Measurements from ENCODE around the gene FAM107B. TPM values are rescaled to one million over a fixed set of nuclear protein-coding genes. Genes with fewer than 3 reads are reported as not detected.

The FAM107B gene
- total and polyA plus RNA-seq, 2 experiments from 2014 or later = 11.0 to 17.6 TPM

GRCh38 chr10:14681802-14682201 is 92.9 kb downstream of the FAM107B start (continued):
- no peak for TF ChIP-seq REST (IDR thresholded peaks at IDR 0.05; ENCODE audit: unreplicated experiment)

- DNase-seq (ENCODE audit: low spot score) (no peak), ATAC-seq (no peak)
- Histone ChIP-seq H2AFZ (no peak overlapping the region), H3K27me3 (ENCODE audit: insufficient read depth) (no peaks in the 10 kb centered on the region), H3F3A (replicated peaks; ENCODE audit: low read depth) (no peaks in the 10 kb centered on the region), H3K4me3 (no peak overlapping the region), H3K9me2 (ENCODE audit: insufficient read depth) (no peaks in the 10 kb centered on the region), H3K79me2 (replicated peaks; ENCODE audit: insufficient read depth) (no peaks in the 10 kb centered on the region), H3K4me1 (ENCODE audit: insufficient read depth) (no peaks in the 10 kb centered on the region), H3K4me2 (no peak overlapping the region), H3K36me3 (ENCODE audit: insufficient read depth) (no peaks in the 10 kb centered on the region), H4K20me1 (replicated peaks; ENCODE audit: insufficient read depth) (no peaks in the 10 kb centered on the region), H3K27ac (ENCODE audit: low read depth) (no peak overlapping the region)
- no peaks in the 10 kb centered on the region for H3K9me3 Mint-ChIP-seq
- H3K27ac Mint-ChIP-seq = no peak overlapping the region
- H3K4me1 Mint-ChIP-seq = no peaks in the 10 kb centered on the region
- H3K36me3 Mint-ChIP-seq (ENCODE audit: low read depth) = no peaks in the 10 kb centered on the region
- no peak for TF ChIP-seq NANOG (IDR thresholded peaks at IDR 0.05; ENCODE audit: borderline replicate concordance)
- no peak for TF ChIP-seq ZNF462 (CRISPR knock-in tag; IDR thresholded peaks at IDR 0.05)
- TF ChIP-seq CREB1 (CRISPR knock-in tag; IDR thresholded peaks at IDR 0.05; ENCODE audit: low read depth) = no peak
- peaks cover 2% of the 10 kb centered on the region for H3K27me3 Mint-ChIP-seq (ENCODE audit: insufficient read depth, low read depth, poor library complexity)
- H3K4me3 Mint-ChIP-seq = no peak overlapping the region
These were observed 93.4 kb downstream of the FAM107B start for GRCh38 chr10:14681305-14681704.

All from GM23338 (cell line).